Activated T-cell treated with anti-CD3 and anti-CD28 coated beads, Interleukin-2, amount 50 U/mL, for 48 hours (primary cell): ENCODE results near the gene FAM81A.

ENCODE experiments used
- DNase-seq, 2 experiments: peaks; one replicate each; pipeline ENCODE4 v3.0.0-alpha.2; 2020

FAM81A gene

GRCh38 chr15:59545573-59545972, 107.6 kb downstream of the FAM81A start:
- no peak for DNase-seq

GRCh38 chr15:59548501-59549226, 110.7 kb downstream of the FAM81A start:
- no peak for DNase-seq

GRCh38 chr15:59549301-59550185, 111.6 kb downstream of the FAM81A start:
- no peak for DNase-seq

GRCh38 chr15:59550530-59550929, 112.5 kb downstream of the FAM81A start:
- DNase-seq = no peak

- no peak for DNase-seq
Measured at GRCh38 chr15:59550956-59551355, 113.0 kb downstream of the FAM81A start.

DNA sequence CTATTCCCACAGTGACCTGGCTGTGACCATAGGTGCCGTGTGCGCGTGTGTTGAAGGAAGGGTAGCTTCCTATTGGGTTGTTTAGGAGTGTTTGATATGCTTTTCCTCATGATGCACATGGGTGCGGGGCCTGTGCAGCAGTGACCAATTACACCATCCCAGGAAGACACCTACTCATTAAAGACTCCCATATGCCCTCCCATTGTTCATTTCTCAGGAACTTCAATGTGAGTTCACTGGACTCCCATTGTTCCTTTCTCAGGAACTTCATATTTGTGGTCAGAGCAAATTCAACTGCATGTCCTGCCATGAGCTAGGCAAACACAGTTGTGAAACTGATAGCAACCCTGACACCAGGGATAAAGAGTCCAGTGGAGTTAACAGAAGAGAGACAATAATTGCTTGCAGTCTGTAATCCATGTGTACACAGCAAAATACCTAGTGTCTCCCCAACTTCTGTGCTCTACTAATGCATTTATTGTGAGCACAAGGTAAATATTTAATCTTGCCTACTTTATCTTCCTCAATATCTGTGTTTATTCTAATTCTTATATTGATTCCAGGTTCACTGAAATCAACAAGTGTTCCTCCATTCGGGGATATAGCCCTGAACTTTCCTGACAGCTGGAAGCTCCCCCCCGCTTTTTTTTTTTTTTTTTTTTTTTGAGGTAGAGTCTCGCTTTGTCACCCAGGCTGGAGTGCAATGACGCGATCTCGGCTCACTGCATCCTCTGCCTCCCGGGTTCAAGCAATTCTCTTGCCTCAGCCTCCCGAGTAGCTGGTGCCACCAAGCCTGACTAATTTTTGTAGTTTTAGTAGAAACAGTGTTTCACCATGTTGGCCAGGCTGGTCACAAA, 116.1 kb downstream of the FAM81A start:
- DNase-seq = no peak

DNA sequence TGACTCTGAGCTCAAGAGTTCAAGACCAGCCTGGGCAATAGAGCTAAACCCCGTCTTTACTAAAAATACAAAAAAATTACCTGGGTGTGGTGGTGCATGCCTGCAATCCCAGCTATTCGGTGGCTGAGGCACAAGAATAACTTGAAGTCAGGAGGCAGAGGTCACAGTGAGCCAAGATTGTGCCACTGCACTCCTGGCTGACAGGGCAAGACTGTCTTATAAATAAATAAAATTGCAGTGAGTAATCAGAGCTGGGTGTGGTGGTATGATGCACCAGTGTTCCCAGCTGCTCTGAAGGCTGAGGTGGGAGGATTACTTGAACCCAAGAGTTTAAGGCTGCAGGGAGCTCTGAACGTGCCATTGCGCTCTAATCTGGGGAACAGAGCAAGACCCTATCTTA, 117.7 kb downstream of the FAM81A start:
- no peak for DNase-seq

GRCh38 chr15:59556380-59556779, 118.4 kb downstream of the FAM81A start:
- DNase-seq = no peak

DNA sequence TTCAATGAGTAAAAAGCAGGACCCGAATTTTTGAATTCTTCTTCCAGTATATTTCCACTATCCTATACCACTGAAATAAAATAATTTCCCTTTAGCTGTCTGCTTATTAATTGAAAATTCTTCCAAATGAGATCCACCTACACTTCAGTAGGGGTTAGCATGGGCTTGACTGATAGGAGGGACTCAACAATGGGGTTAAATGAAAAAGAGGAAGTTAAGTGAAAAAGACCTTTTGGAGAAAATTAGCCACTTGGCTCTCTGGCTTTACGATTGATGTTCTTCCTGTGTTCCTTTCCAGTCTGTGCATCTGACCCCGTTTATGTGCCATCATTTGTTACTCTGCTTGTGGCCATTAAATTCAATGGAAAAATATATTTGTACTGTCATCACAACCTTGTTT, 119.6 kb downstream of the FAM81A start:
- DNase-seq = no peak

DNA sequence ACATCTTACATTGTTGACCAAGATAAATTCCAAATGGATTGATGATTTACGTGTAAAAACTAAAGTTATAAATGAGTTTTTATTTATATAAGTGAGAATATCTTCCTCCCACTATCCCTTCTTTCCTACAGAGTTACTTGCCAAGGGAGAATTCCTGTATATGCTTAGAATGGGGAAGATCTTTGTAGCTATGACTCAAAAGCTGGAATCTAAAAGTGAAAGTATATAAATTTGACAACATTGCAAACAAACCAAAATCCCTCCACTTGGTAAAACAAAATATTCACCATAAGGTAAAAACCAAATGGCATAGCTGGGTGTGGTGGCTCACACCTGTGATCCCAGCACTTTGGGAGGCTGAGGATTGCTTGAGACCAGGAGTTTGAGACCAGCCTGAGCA, 120.9 kb downstream of the FAM81A start:
- no peak for DNase-seq

- DNase-seq = no peak
Measured at GRCh38 chr15:59561547-59561946, 123.6 kb downstream of the FAM81A start.

DNA sequence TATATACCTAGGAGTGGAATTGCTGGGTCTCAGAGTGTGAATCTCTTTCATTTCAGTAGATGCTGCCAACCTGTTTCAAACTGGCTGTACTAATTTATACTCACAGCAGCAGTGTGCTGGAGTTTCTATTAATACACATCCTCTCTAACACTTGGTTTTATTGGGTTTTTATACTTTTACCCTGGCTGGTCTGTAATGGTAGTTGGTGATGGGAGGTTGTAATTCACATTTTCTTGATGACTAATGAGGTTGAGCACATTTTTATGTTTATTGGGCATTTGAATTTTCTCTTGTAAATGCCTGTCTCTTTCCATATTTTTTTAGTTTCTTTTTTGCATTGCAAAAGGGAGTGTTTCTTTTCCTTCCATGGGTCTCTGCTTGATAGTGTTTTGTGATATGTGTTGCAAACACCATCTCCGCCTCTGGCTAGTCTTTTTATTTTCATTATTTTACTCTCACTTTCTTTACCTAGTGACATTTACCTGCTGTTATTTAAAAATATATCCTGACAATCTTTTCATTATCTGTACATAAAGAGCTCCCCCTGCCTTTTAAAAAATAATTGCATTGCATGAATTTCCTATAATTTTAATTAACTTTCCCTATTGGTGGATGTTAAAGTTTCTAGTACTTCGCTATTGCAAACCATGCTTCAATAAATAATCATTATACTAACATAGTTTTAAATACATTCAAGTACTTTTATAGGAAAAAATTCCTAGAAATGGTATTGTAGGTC, 124.6 kb downstream of the FAM81A start:
- no peak for DNase-seq

DNA sequence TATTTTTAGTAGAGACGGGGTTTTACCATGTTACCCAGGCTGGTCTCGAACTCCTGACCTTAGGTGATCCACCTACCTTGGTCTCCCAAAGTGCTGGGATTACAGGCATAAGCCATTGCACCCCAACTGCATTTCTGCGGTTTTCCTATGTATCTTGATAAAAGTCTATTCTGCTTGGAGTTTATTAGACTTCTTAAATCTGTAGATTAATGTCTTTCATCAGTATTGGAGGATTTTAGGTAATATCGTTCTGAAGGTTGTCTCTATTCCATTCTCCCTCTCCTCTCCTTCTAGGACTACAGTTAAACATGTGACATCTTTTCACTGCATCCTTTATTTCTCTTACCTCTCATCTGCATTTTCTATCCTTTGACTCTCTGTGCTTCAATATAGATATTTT, 127.3 kb downstream of the FAM81A start:
- DNase-seq = no peak

DNA sequence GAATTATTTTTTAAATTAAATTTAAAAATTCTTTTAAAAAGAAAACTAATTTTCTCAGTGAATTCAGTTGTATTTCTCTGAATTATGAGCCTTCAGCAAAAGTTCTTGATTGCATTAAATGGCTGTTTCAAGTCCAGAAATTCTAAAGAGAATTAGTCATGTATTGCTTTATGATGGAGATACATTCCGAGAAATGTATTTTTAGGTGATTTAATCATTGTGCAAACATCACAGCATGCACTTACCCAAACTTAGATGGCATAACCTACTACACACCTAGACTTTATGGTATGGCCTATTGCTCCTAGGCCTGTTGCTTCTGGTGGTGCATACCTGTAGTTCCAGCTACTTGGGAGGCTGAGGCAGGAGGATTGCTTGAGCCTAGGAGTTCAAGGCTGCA, 129.3 kb downstream of the FAM81A start:
- no peak for DNase-seq

DNA sequence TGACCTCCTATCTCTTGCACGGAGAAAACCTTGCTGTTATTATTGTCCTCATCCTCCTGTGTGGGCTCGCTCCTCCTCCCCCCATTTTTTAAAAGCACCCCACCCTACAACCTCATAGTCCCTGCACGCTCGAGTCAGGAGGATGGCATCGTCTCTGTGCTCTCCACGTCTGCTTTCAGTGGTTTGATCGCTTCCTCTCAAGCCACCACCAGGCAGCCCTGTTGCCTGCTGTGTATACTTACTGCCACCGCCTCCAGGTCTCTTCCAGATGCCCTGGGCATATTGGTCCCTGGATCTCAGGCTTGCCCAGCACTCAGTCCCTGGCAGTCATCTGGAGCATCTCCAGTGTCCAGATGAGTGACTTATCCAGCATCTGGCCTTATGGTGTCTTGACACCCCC, 131.5 kb downstream of the FAM81A start:
- DNase-seq = no peak

DNA sequence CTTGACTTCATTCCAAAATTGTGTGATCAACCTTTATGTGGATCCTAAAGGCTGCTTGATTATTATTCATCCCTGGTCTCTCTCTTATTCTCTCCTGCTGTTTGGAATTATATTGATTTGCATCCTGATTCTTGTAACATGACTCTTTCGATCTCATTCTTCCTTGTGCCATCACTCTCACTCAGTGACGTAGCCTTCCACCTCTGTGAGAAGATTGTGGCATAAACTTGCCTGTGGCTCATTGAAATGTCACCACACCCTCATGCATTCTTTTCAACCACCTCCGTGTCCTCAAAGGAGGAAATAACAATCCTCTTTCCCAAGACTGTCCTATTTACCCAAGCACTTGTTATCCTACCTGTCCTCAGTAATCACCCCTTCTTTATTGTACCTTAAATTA, 132.3 kb downstream of the FAM81A start:
- DNase-seq = no peak

DNA sequence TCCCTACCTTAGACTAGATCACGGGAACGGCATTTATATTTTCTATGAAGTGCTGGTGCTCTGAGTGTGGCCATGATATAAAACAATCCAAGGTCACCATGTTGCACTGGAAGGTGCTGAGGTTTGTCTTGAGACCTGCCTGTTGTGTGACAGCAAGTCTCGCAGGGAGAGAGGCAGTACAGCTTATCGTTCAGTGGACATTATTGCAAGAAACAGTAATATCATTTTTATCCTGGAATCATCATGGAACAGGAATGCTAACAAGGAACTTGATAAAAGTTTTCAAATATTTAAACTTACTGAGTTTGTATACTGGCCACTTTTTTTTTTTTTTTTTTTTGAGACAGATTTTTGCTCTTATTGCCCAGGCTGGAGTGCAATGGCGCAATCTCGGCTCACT, 133.6 kb downstream of the FAM81A start:
- DNase-seq = no peak
